Measurements from ENCODE around the gene SQOR.

GRCh38 chr15:45653702-45654424 is 19.0 kb downstream of the SQOR start:
- TF ChIP-seq CTCF (IDR thresholded peaks at IDR 0.05) (no peak), POLR2AphosphoS5 (IDR thresholded peaks at IDR 0.05) (peak; percentile 29), EP300 (IDR thresholded peaks at IDR 0.05) (no peak), POLR2A (IDR thresholded peaks at IDR 0.05) (no peak)

Measured in gastroesophageal sphincter (tissue), 3 donors.